Measurements from ENCODE around the gene RPTOR.

Gene RPTOR

DNA sequence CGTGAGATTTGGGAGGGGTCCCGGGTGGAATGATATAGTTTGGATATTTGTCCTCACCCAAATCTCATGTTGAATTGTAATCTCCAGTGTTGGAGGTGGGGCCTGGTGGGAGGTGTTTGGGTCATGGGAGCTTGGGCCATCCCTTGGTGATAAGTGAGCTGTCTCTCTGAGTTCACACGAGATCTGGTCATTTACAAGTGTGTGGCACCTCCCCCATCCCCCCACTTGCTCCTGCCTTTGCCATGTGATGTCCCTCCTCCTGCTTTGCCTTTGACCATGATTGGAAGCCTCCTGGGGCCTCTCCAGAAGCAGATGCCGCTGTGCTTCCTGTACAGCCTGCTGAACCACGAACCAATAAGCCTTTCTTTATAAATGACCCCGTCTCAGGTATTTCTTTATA, 469.0 kb downstream of the RPTOR start:
- no peak for DNase-seq

DNA sequence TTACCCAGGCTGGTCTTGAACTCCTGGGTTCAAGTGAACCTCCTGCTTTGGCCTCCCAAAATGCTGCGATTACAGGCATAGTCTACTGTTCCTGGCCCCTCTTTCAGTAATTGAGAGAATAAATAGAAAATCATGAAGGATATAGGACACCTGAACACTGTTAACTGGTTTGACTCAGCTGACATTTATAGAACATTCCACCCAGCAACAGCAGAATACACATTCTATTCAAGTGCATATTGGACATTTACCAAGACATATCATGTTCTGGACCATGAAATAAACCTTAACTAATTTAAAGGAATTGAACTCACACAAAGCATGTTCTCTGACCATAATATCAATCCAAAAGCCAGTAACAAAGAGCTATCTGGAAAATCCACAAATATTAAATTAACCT, 470.5 kb downstream of the RPTOR start:
- DNase-seq: no peak

Data from amniotic stem cell (primary cell).